Mucosa of rectum (tissue), 2 donors: Measurements from ENCODE around the gene MVB12B.
A peak's percentile ranks its signal among the peaks of the same experiment; 100 is the strongest.

Experiments used
- H3K27ac ChIP-seq, 2 donors: one replicate each; pipeline ENCODE4 v1.7.0; 2013; ENCODE audit warnings: inconsistent platforms in 2 of 2, low read depth in 2 of 2, low read length in 2 of 2
- H3K27me3 ChIP-seq, 2 donors: one replicate each; pipeline ENCODE4 v1.7.0; 2013; ENCODE audit warnings: low read length in 2 of 2; ENCODE audit not compliant: control insufficient read depth in 2 of 2, insufficient read depth in 2 of 2
- H3K36me3 ChIP-seq, 2 donors: one replicate each; pipeline ENCODE4 v1.7.0; 2013; ENCODE audit warnings: low read length in 2 of 2; ENCODE audit not compliant: control insufficient read depth in 2 of 2, insufficient read depth in 2 of 2
- H3K4me1 ChIP-seq, 2 donors: one replicate each; pipeline ENCODE4 v1.7.0; 2013; ENCODE audit warnings: low read length in 2 of 2, mild to moderate bottlenecking in 1 of 2; ENCODE audit not compliant: control insufficient read depth in 2 of 2, insufficient read depth in 2 of 2
- H3K4me3 ChIP-seq, 2 donors: one replicate each; pipeline ENCODE4 v1.7.0; 2013; ENCODE audit warnings: low read length in 2 of 2
- H3K9ac ChIP-seq, 2 donors: one replicate each; pipeline ENCODE4 v1.7.0; 2013; ENCODE audit warnings: low read length in 2 of 2, low read depth in 1 of 2, mild to moderate bottlenecking in 1 of 2
- H3K9me3 ChIP-seq, 2 donors: one replicate each; pipeline ENCODE4 v1.7.0; 2013; ENCODE audit warnings: low read length in 2 of 2; ENCODE audit not compliant: control insufficient read depth in 2 of 2
- donor health status: healthy.
- donor health status: Normal muscosa, but diverticular disease.

MVB12B gene

GRCh38 chr9:126496181-126496576 lies 169.6 kb downstream of the MVB12B start:
- peaks cover 0 to 5% of the 10 kb centered on the region in 2 donors for H3K36me3 ChIP-seq
- no peak overlapping the region for H3K27ac ChIP-seq
- H3K9me3 ChIP-seq, result no peaks in the 10 kb centered on the region
- no peak overlapping the region for H3K4me3 ChIP-seq
- H3K4me1 ChIP-seq, result peaks cover 0 to 7% of the 10 kb centered on the region in 2 donors
- H3K9ac ChIP-seq, result no peak overlapping the region
- H3K27me3 ChIP-seq, result no peaks in the 10 kb centered on the region

GRCh38 chr9:126496781-126497659 lies 170.4 kb downstream of the MVB12B start:
- no peak overlapping the region for H3K9ac ChIP-seq
- H3K9me3 ChIP-seq, result no peaks in the 10 kb centered on the region
- no peak overlapping the region for H3K4me3 ChIP-seq
- H3K36me3 ChIP-seq, result peaks cover 0 to 5% of the 10 kb centered on the region in 2 donors
- peaks cover 0 to 7% of the 10 kb centered on the region in 2 donors for H3K4me1 ChIP-seq
- no peaks in the 10 kb centered on the region for H3K27me3 ChIP-seq
- H3K27ac ChIP-seq, result no peak overlapping the region

GRCh38 chr9:126497660-126498275 lies 171.1 kb downstream of the MVB12B start:
- no peak overlapping the region for H3K27ac ChIP-seq
- no peak overlapping the region for H3K4me3 ChIP-seq
- no peaks in the 10 kb centered on the region for H3K27me3 ChIP-seq
- no peaks in the 10 kb centered on the region for H3K9me3 ChIP-seq
- H3K9ac ChIP-seq, result no peak overlapping the region
- H3K36me3 ChIP-seq, result peaks cover 0 to 5% of the 10 kb centered on the region in 2 donors
- H3K4me1 ChIP-seq, result peaks cover 0 to 7% of the 10 kb centered on the region in 2 donors

- Histone ChIP-seq H3K27me3 (no peaks in the 10 kb centered on the region), H3K27ac (no peak overlapping the region), H3K36me3 (peaks cover 0 to 5% of the 10 kb centered on the region in 2 donors), H3K4me1 (peaks cover 0 to 7% of the 10 kb centered on the region in 2 donors), H3K9me3 (no peaks in the 10 kb centered on the region), H3K4me3 (no peak overlapping the region), H3K9ac (no peak overlapping the region)
Measured at GRCh38 chr9:126498331-126498730, 171.7 kb downstream of the MVB12B start.

- no peaks in the 10 kb centered on the region for H3K9me3 ChIP-seq
- no peak overlapping the region for H3K27ac ChIP-seq
- H3K4me1 ChIP-seq, result peaks cover 0 to 7% of the 10 kb centered on the region in 2 donors
- no peaks in the 10 kb centered on the region for H3K27me3 ChIP-seq
- H3K36me3 ChIP-seq, result peaks cover 2 to 6% of the 10 kb centered on the region in 2 donors
- H3K9ac ChIP-seq, result peak overlapping the region in 1 of 2 donors; percentile 23
- H3K4me3 ChIP-seq, result peak overlapping the region; percentile 37 to 57
Measured at GRCh38 chr9:126499005-126499910, 172.6 kb downstream of the MVB12B start.

GRCh38 chr9:126499911-126500599 lies 173.4 kb downstream of the MVB12B start:
- Histone ChIP-seq H3K36me3 (peaks cover 2 to 4% of the 10 kb centered on the region in 2 donors), H3K27ac (no peak overlapping the region), H3K27me3 (no peaks in the 10 kb centered on the region), H3K9me3 (no peaks in the 10 kb centered on the region), H3K4me3 (peak overlapping the region in 1 of 2 donors; percentile 57), H3K4me1 (peaks cover 0 to 7% of the 10 kb centered on the region in 2 donors), H3K9ac (peak overlapping the region in 1 of 2 donors; percentile 23)

- peaks cover 2 to 4% of the 10 kb centered on the region in 2 donors for H3K36me3 ChIP-seq
- no peak overlapping the region for H3K27ac ChIP-seq
- no peaks in the 10 kb centered on the region for H3K9me3 ChIP-seq
- H3K4me1 ChIP-seq, result peaks cover 0 to 7% of the 10 kb centered on the region in 2 donors
- no peak overlapping the region for H3K4me3 ChIP-seq
- H3K27me3 ChIP-seq, result no peaks in the 10 kb centered on the region
- H3K9ac ChIP-seq, result peak overlapping the region in 1 of 2 donors; percentile 17
Measured at GRCh38 chr9:126500600-126501382, 174.2 kb downstream of the MVB12B start.

- Histone ChIP-seq H3K9ac (no peak overlapping the region), H3K4me1 (peaks cover 0 to 7% of the 10 kb centered on the region in 2 donors), H3K27ac (no peak overlapping the region)
Measured at GRCh38 chr9:126501383-126502331, 175.0 kb downstream of the MVB12B start.

More at GRCh38 chr9:126501383-126502331, 175.0 kb downstream of the MVB12B start:
- Histone ChIP-seq H3K4me3 (no peak overlapping the region), H3K27me3 (no peaks in the 10 kb centered on the region), H3K36me3 (peaks cover 2 to 4% of the 10 kb centered on the region in 2 donors), H3K9me3 (no peaks in the 10 kb centered on the region)
